ENCODE data around the gene CA5A. TPM values are rescaled to one million over a fixed set of nuclear protein-coding genes. Genes with fewer than 3 reads are reported as not detected.
A peak's percentile ranks its signal among the peaks of the same experiment; 100 is the strongest.

The CA5A gene
- total and polyA plus RNA-seq, 2 of the 13 experiments (the other 11 are each of a cell fraction or from before 2014, with no cell fraction given) = 66.8 to 106 TPM

DNA sequence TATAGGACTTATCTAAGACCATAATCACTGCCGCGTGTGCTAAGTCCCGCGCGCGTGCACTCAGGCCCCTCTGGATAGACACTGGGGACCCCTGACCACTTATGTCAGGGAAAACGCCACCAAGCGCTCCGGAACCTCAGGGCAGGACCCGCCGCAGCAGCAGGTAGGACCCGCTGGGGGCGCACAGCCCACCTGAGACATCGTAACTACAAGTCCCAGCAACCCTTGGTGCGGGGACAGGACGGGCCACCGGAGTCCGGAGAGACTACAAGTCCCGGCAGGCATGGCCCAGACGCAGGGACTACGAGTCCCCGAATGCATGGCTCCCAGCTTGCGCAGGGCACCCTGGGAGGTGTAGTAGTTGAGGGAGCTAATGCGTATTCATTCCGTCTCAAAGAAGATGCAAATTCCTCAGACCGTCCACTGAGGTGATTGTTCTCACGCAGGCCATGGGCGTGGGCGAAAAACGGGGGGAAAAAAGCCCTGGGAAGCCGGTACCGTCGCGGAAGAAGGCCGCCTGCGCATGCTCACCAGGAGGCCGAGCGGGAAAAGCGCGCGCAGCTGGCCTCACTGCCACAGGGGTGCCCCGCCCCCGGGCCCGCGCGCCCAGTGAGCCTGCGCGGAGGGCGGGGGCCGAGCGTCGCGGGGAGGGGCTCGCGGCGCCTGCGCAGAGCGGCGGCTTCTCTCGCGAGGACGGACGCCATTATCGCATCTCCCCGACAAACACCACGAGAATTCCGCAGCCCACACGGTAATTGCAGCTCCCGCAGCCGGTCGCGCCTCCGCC, 14.6 kb upstream of the CA5A start, which contains the start of gene BANP (continued):
- TF ChIP-seq, protein P1, sequence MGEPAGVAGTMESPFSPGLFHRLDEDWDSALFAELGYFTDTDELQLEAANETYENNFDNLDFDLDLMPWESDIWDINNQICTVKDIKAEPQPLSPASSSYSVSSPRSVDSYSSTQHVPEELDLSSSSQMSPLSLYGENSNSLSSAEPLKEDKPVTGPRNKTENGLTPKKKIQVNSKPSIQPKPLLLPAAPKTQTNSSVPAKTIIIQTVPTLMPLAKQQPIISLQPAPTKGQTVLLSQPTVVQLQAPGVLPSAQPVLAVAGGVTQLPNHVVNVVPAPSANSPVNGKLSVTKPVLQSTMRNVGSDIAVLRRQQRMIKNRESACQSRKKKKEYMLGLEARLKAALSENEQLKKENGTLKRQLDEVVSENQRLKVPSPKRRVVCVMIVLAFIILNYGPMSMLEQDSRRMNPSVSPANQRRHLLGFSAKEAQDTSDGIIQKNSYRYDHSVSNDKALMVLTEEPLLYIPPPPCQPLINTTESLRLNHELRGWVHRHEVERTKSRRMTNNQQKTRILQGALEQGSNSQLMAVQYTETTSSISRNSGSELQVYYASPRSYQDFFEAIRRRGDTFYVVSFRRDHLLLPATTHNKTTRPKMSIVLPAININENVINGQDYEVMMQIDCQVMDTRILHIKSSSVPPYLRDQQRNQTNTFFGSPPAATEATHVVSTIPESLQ (CRISPR knock-in tag; conservative IDR thresholded peaks at IDR 0.05) = peak; percentile 86; the same call in 1 of the 2 replicates
- TF ChIP-seq ELF3 (CRISPR knock-in tag; IDR thresholded peaks at IDR 0.05) (peak; percentile 81), SNAPC2 (CRISPR knock-in tag; IDR thresholded peaks at IDR 0.05) (no peak), ZNF615 (CRISPR knock-in tag; IDR thresholded peaks at IDR 0.05; ENCODE audit: borderline replicate concordance) (no peak), ZNF124 (CRISPR knock-in tag; IDR thresholded peaks at IDR 0.05) (peak; percentile 86), FOXP1 (IDR thresholded peaks at IDR 0.05) (no peak), FOXP1 (CRISPR knock-in tag; IDR thresholded peaks at IDR 0.05) (no peak), MED13 (CRISPR knock-in tag; IDR thresholded peaks at IDR 0.05) (peak; percentile 87; the same call in 1 of the 2 replicates), SRSF1 (optimal IDR thresholded peaks at IDR 0.05; ENCODE audit: low read depth, low read length) (peak; percentile 71), ZNF468 (CRISPR knock-in tag; IDR thresholded peaks at IDR 0.05) (no peak), YEATS4 (CRISPR knock-in tag; IDR thresholded peaks at IDR 0.05; ENCODE audit: borderline replicate concordance) (peak; percentile 91), CENPT (CRISPR knock-in tag; IDR thresholded peaks at IDR 0.05; ENCODE audit: low read depth) (no peak)
- TF ChIP-seq, protein P2, sequence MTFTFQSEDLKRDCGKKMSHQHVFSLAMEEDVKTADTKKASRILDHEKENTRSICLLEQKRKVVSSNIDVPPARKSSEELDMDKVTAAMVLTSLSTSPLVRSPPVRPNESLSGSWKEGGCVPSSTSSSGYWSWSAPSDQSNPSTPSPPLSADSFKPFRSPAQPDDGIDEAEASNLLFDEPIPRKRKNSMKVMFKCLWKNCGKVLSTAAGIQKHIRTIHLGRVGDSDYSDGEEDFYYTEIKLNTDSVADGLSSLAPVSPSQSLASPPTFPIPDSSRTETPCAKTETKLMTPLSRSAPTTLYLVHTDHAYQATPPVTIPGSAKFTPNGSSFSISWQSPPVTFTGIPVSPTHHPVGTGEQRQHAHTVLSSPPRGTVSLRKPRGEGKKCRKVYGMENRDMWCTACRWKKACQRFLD (CRISPR knock-in tag; IDR thresholded peaks at IDR 0.05; ENCODE audit: borderline replicate concordance) = peak; percentile 81; the same call in 1 of the 2 replicates
- TF ChIP-seq, protein P3, sequence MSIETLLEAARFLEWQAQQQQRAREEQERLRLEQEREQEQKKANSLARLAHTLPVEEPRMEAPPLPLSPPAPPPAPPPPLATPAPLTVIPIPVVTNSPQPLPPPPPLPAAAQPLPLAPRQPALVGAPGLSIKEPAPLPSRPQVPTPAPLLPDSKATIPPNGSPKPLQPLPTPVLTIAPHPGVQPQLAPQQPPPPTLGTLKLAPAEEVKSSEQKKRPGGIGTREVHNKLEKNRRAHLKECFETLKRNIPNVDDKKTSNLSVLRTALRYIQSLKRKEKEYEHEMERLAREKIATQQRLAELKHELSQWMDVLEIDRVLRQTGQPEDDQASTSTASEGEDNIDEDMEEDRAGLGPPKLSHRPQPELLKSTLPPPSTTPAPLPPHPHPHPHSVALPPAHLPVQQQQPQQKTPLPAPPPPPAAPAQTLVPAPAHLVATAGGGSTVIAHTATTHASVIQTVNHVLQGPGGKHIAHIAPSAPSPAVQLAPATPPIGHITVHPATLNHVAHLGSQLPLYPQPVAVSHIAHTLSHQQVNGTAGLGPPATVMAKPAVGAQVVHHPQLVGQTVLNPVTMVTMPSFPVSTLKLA (IDR thresholded peaks at IDR 0.05) = no peak
- TF ChIP-seq, protein P4, sequence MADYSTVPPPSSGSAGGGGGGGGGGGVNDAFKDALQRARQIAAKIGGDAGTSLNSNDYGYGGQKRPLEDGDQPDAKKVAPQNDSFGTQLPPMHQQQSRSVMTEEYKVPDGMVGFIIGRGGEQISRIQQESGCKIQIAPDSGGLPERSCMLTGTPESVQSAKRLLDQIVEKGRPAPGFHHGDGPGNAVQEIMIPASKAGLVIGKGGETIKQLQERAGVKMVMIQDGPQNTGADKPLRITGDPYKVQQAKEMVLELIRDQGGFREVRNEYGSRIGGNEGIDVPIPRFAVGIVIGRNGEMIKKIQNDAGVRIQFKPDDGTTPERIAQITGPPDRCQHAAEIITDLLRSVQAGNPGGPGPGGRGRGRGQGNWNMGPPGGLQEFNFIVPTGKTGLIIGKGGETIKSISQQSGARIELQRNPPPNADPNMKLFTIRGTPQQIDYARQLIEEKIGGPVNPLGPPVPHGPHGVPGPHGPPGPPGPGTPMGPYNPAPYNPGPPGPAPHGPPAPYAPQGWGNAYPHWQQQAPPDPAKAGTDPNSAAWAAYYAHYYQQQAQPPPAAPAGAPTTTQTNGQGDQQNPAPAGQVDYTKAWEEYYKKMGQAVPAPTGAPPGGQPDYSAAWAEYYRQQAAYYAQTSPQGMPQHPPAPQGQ (CRISPR knock-in tag; IDR thresholded peaks at IDR 0.05; ENCODE audit: borderline replicate concordance) = 0 out of 2 replicates have a peak, but pooled peaks have one; percentile 61
- TF ChIP-seq, protein P5, sequence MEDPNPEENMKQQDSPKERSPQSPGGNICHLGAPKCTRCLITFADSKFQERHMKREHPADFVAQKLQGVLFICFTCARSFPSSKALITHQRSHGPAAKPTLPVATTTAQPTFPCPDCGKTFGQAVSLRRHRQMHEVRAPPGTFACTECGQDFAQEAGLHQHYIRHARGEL (CRISPR knock-in tag; IDR thresholded peaks at IDR 0.05) = 0 out of 2 replicates have a peak, but pooled peaks have one; percentile 62
- TF ChIP-seq, protein P6, sequence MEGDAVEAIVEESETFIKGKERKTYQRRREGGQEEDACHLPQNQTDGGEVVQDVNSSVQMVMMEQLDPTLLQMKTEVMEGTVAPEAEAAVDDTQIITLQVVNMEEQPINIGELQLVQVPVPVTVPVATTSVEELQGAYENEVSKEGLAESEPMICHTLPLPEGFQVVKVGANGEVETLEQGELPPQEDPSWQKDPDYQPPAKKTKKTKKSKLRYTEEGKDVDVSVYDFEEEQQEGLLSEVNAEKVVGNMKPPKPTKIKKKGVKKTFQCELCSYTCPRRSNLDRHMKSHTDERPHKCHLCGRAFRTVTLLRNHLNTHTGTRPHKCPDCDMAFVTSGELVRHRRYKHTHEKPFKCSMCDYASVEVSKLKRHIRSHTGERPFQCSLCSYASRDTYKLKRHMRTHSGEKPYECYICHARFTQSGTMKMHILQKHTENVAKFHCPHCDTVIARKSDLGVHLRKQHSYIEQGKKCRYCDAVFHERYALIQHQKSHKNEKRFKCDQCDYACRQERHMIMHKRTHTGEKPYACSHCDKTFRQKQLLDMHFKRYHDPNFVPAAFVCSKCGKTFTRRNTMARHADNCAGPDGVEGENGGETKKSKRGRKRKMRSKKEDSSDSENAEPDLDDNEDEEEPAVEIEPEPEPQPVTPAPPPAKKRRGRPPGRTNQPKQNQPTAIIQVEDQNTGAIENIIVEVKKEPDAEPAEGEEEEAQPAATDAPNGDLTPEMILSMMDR (CRISPR knock-in tag; IDR thresholded peaks at IDR 0.05) = peak; percentile 80
- TF ChIP-seq, protein P7, sequence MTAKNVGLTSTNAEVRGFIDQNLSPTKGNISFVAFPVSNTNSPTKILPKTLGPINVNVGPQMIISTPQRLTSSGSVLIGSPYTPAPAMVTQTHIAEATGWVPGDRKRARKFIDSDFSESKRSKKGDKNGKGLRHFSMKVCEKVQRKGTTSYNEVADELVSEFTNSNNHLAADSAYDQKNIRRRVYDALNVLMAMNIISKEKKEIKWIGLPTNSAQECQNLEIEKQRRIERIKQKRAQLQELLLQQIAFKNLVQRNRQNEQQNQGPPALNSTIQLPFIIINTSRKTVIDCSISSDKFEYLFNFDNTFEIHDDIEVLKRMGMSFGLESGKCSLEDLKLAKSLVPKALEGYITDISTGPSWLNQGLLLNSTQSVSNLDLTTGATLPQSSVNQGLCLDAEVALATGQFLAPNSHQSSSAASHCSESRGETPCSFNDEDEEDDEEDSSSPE (CRISPR knock-in tag; IDR thresholded peaks at IDR 0.05) = peak; percentile 96
